ENCODE results near the gene LACTB.
"Not testable (repeated sequence)": the region's sequence is repeated elsewhere in the genome, so short reads cannot be mapped to it uniquely, and the experiment has no call there.

Gene LACTB

GRCh38 chr15:63104727-63105126 lies 16.9 kb upstream of the LACTB start:
- POLR2A ChIA-PET, result no interaction called here
- TF ChIP-seq ZNF830 (tag by site-specific recombination; IDR thresholded peaks at IDR 0.05; ENCODE audit: low read depth) (no peak), ZNF311 (tag by site-specific recombination; IDR thresholded peaks at IDR 0.05; ENCODE audit: borderline replicate concordance) (no peak), ZFP37 (tag by site-specific recombination; IDR thresholded peaks at IDR 0.05) (no peak), ZNF157 (tag by site-specific recombination; IDR thresholded peaks at IDR 0.05) (no peak), HOXD13 (CRISPR knock-in tag; IDR thresholded peaks at IDR 0.05; ENCODE audit: borderline replicate concordance) (no peak), ZNF626 (tag by site-specific recombination; IDR thresholded peaks at IDR 0.05) (no peak), ZNF239 (tag by site-specific recombination; IDR thresholded peaks at IDR 0.05) (no peak), ZNF404 (tag by site-specific recombination; IDR thresholded peaks at IDR 0.05) (no peak), ZNF112 (tag by site-specific recombination; IDR thresholded peaks at IDR 0.05) (no peak), ZNF544 (tag by site-specific recombination; IDR thresholded peaks at IDR 0.05) (no peak), ZNF132 (tag by site-specific recombination; IDR thresholded peaks at IDR 0.05; ENCODE audit: borderline replicate concordance) (no peak), ZNF133 (tag by site-specific recombination; IDR thresholded peaks at IDR 0.05) (no peak), FEZF1 (tag by site-specific recombination; IDR thresholded peaks at IDR 0.05) (no peak), ZNF560 (tag by site-specific recombination; IDR thresholded peaks at IDR 0.05; ENCODE audit: borderline replicate concordance) (no peak), ZNF423 (tag by site-specific recombination; IDR thresholded peaks at IDR 0.05) (no peak), ZNF555 (tag by site-specific recombination; conservative IDR thresholded peaks at IDR 0.05) (no peak), SCRT1 (tag by site-specific recombination; IDR thresholded peaks at IDR 0.05; ENCODE audit: borderline replicate concordance) (no peak), ZNF624 (tag by site-specific recombination; IDR thresholded peaks at IDR 0.05) (no peak), ZNF169 (tag by site-specific recombination; IDR thresholded peaks at IDR 0.05) (no peak)
- CTCF ChIA-PET, result no interaction called here

GRCh38 chr15:63105354-63105753 lies 16.3 kb upstream of the LACTB start:
- CTCF ChIA-PET, result interaction anchor here (0.7 kb wide), 1 partner anchor 12 kb away, joined by 3 read pairs; no protein-coding TSS in a partner anchor
- POLR2A ChIA-PET; H3K27ac ChIP-seq (ENCODE audit: extremely low read depth, low read depth, low read length); H3K4me3 ChIP-seq (ENCODE audit: low read depth, low read length); H3K4me1 ChIP-seq (ENCODE audit: control insufficient read depth, insufficient read depth, low read length); H3K9me3 ChIP-seq (ENCODE audit: control insufficient read depth, insufficient read depth, low read depth, low read length); H3K36me3 ChIP-seq (ENCODE audit: control insufficient read depth in 2 of 2, insufficient read depth in 1 of 2, low read length in 2 of 2): not testable (repeated sequence)

More at GRCh38 chr15:63104727-63105126, 16.9 kb upstream of the LACTB start:
- Histone ChIP-seq H3K9me3 (ENCODE audit: control insufficient read depth, insufficient read depth, low read depth, low read length) (no peaks in the 10 kb centered on the region), H3K36me3 (ENCODE audit: control insufficient read depth in 2 of 2, insufficient read depth in 1 of 2, low read length in 2 of 2) (no peaks in the 10 kb centered on the region), H3K4me3 (ENCODE audit: low read depth, low read length) (no peak overlapping the region), H3K4me1 (ENCODE audit: control insufficient read depth, insufficient read depth, low read length) (no peaks in the 10 kb centered on the region), H3K27ac (ENCODE audit: extremely low read depth, low read depth, low read length) (no peak overlapping the region)

- H3K27ac ChIP-seq (ENCODE audit: extremely low read depth, low read depth, low read length), result no peak overlapping the region
- TF ChIP-seq ZNF174 (tag by site-specific recombination; IDR thresholded peaks at IDR 0.05) (no peak), ZNF221 (tag by site-specific recombination; IDR thresholded peaks at IDR 0.05; ENCODE audit: borderline replicate concordance) (no peak)
- H3K4me3 ChIP-seq (ENCODE audit: low read depth, low read length), result no peak overlapping the region
Observed at GRCh38 chr15:63107895-63108546, 13.6 kb upstream of the LACTB start.

GRCh38 chr15:63109498-63109897 lies 12.2 kb upstream of the LACTB start:
- no peak overlapping the region for H3K4me3 ChIP-seq (ENCODE audit: low read depth, low read length)
- ChIA-PET CTCF (interaction anchor here (0.7 kb wide), 1 partner anchor 15 kb away, joined by 3 read pairs; no protein-coding TSS in a partner anchor), POLR2A (no interaction called here)
- H3K9me3 ChIP-seq (ENCODE audit: control insufficient read depth, insufficient read depth, low read depth, low read length), result no peaks in the 10 kb centered on the region
- no peaks in the 10 kb centered on the region for H3K4me1 ChIP-seq (ENCODE audit: control insufficient read depth, insufficient read depth, low read length)
- H3K27ac ChIP-seq (ENCODE audit: extremely low read depth, low read depth, low read length), result no peak overlapping the region
- no peaks in the 10 kb centered on the region for H3K36me3 ChIP-seq (ENCODE audit: control insufficient read depth in 2 of 2, insufficient read depth in 1 of 2, low read length in 2 of 2)
- no peak for TF ChIP-seq GLI2 (tag by site-specific recombination; IDR thresholded peaks at IDR 0.05; ENCODE audit: borderline replicate concordance, low read depth)
- no peak for TF ChIP-seq ZNF133 (tag by site-specific recombination; IDR thresholded peaks at IDR 0.05)
- TF ChIP-seq ZEB2 (tag by site-specific recombination; IDR thresholded peaks at IDR 0.05), result no peak
- no peak for TF ChIP-seq SCRT1 (tag by site-specific recombination; IDR thresholded peaks at IDR 0.05; ENCODE audit: borderline replicate concordance)

More at GRCh38 chr15:63107895-63108546, 13.6 kb upstream of the LACTB start:
- no peaks in the 10 kb centered on the region for H3K36me3 ChIP-seq (ENCODE audit: control insufficient read depth in 2 of 2, insufficient read depth in 1 of 2, low read length in 2 of 2)
- H3K9me3 ChIP-seq (ENCODE audit: control insufficient read depth, insufficient read depth, low read depth, low read length), result no peaks in the 10 kb centered on the region
- ChIA-PET POLR2A (no interaction called here), CTCF (interaction anchor here (0.6 to 0.8 kb wide), 3 partner anchors 11 to 585 kb away, joined by 4 to 7 read pairs (median 6); no protein-coding TSS in a partner anchor)
- H3K4me1 ChIP-seq (ENCODE audit: control insufficient read depth, insufficient read depth, low read length), result no peaks in the 10 kb centered on the region
